K562 (cell line): Measurements from ENCODE around the gene ZNF460. TPM values are rescaled to one million over a fixed set of nuclear protein-coding genes. Genes with fewer than 3 reads are reported as not detected.

Experiments used
- ATAC-seq: fragments of 200-7000 bp; cut with Tn5 transposase; 3 replicates; pipeline ENCODE4 v1.9.1; 2020; ENCODE audit warnings: moderate library complexity
- BruUV-seq: library from RNA; stranded (reverse); fragments of 400-500 nt; replicated peaks from 2 replicates; lab custom pipeline; 2021; lab: Mats Ljungman, UMichigan
- CTCF ChIA-PET: fragments of 300-600 bp; formaldehyde crosslinking; extraction: SDS; loops from one replicate; lab custom pipeline; 2021; ENCODE audit warnings: low intra/inter-chr PET ratio; lab: Yijun Ruan, JAX
- POLR2A ChIA-PET: fragments of 300-600, 350-650 bp; sonication (Branson Sonifier 250); formaldehyde crosslinking; extraction: SDS; loops from one replicate; lab custom pipeline; 2021; ENCODE audit warnings: antibody characterized with exemption, inconsistent platforms; lab: Yijun Ruan, JAX
- DNase-seq, 4 experiments: peaks; one replicate each; pipeline versions ENCODE4 v3.0.0 to v3.0.0-alpha.2; 2011 to 2018; ENCODE audit warnings: low spot score in 3 of 4, mixed read lengths in 3 of 4; ENCODE audit errors: extremely low read depth in 1 of 4
- FAIRE-seq: peaks from 2 replicates; lab custom pipeline; 2011; peaks lifted over from hg19 to GRCh38; lab: Jason Lieb, UNC
- H2AFZ ChIP-seq: 2 replicates; pipeline ENCODE4 v1.6.0; 2011; ENCODE audit warnings: low read depth, low read length, control low read depth, inconsistent platforms
- H3K27ac ChIP-seq: fragments of 200-600 bp; 3 replicates; pipeline ENCODE4 v1.8.0; 2011; ENCODE audit warnings: low read depth, mild to moderate bottlenecking, control low read depth, inconsistent platforms, low read length, moderate library complexity, mixed read lengths; ENCODE audit errors: extremely low read depth
- H3K27me3 ChIP-seq, 2 experiments: fragments of 300-600 bp in 1 of 2; 2 replicates in 1 of 2; 3 replicates in 1 of 2; pipeline versions ENCODE4 v1.6.0 to v1.8.0; 2011; ENCODE audit warnings: inconsistent platforms in 2 of 2, low read length in 2 of 2, mild to moderate bottlenecking in 1 of 2, mixed read lengths in 1 of 2, moderate library complexity in 1 of 2; ENCODE audit not compliant: control insufficient read depth in 2 of 2, insufficient read depth in 2 of 2
- H3K36me3 ChIP-seq: fragments of 300-600 bp; 3 replicates; pipeline ENCODE4 v1.8.0; 2011; ENCODE audit warnings: mild to moderate bottlenecking, low read length, inconsistent platforms; ENCODE audit not compliant: control insufficient read depth, insufficient read depth
- H3K4me1 ChIP-seq, 2 experiments: fragments of 200-600 bp in 1 of 2; replicated peaks in 1 of 2; 2 replicates in 1 of 2; 3 replicates in 1 of 2; pipeline versions ENCODE4 v1.5.1 to v1.8.0; 2011; ENCODE audit warnings: inconsistent platforms in 2 of 2, low read length in 2 of 2, mild to moderate bottlenecking in 1 of 2, mixed read lengths in 1 of 2, moderate library complexity in 1 of 2; ENCODE audit not compliant: control insufficient read depth in 2 of 2, insufficient read depth in 2 of 2
- H3K4me2 ChIP-seq: 2 replicates; pipeline ENCODE4 v1.6.1; 2011; ENCODE audit warnings: low read length, control low read depth, inconsistent platforms, mixed read lengths; ENCODE audit not compliant: insufficient read depth
- H3K4me3 ChIP-seq: fragments of 200-600 bp; sonication (generic), shearing (Covaris generic); 2 replicates; pipeline ENCODE4 v1.5.1; 2016; ENCODE audit warnings: control low read depth, inconsistent platforms
- H3K79me2 ChIP-seq: fragments of 200-600 bp; 3 replicates; pipeline ENCODE4 v1.8.0; 2011; ENCODE audit warnings: low read length, inconsistent platforms; ENCODE audit not compliant: control insufficient read depth, insufficient read depth
- H3K9ac ChIP-seq, 2 experiments: 2 replicates each; pipeline versions ENCODE4 v1.6.0 to v1.6.1; 2011; ENCODE audit warnings: low read depth in 2 of 2, low read length in 2 of 2, control low read depth in 1 of 2, inconsistent platforms in 1 of 2, mild to moderate bottlenecking in 1 of 2, mixed read lengths in 1 of 2; ENCODE audit not compliant: insufficient read depth in 1 of 2
- H3K9me1 ChIP-seq: one replicate; pipeline ENCODE4 v1.6.0; 2011; ENCODE audit warnings: inconsistent platforms, mild to moderate bottlenecking, low read length, moderate library complexity; ENCODE audit not compliant: control insufficient read depth, insufficient read depth
- H3K9me3 ChIP-seq: replicated peaks from 2 replicates; pipeline ENCODE4 v1.5.1; 2011; ENCODE audit warnings: low read depth, low read length, inconsistent platforms; ENCODE audit not compliant: control insufficient read depth, insufficient read depth
- H4K20me1 ChIP-seq: replicated peaks from 2 replicates; pipeline ENCODE4 v1.6.1; 2011; ENCODE audit warnings: low read length, inconsistent platforms, mixed read lengths; ENCODE audit not compliant: control insufficient read depth, insufficient read depth
- ARID1B ChIP-seq: fragments of 450-650 bp; IDR thresholded peaks from 2 replicates; pipeline ENCODE4 v1.6.1; 2016; ENCODE audit warnings: antibody characterized with exemption, mild to moderate bottlenecking, inconsistent platforms
- CHD2 ChIP-seq: IDR thresholded peaks from 2 replicates; pipeline ENCODE4 v1.6.1; 2011; ENCODE audit warnings: low read depth, low read length
- E2F1 ChIP-seq: sonication (generic); formaldehyde crosslinking; IDR thresholded peaks from 2 replicates; pipeline ENCODE4 v1.8.1; 2023; ENCODE audit warnings: mild to moderate bottlenecking, missing genetic modification reagents, moderate library complexity
- SLC30A9 ChIP-seq: fragments of 250-450 bp; sonication (Bioruptor Pico); IDR thresholded peaks from 2 replicates; pipeline ENCODE4 v1.8.0; 2022; ENCODE audit warnings: mild to moderate bottlenecking, moderate library complexity
- SMAD1 ChIP-seq: fragments of 150-350 bp; IDR thresholded peaks from 2 replicates; pipeline ENCODE4 v1.6.1; 2014; ENCODE audit warnings: low read length, low read depth; ENCODE audit not compliant: partially characterized antibody
- TRIM28 ChIP-seq: fragments of 450-650 bp; IDR thresholded peaks from 2 replicates; pipeline ENCODE4 v1.6.1; 2017
- YY1 ChIP-seq, 3 experiments: IDR thresholded peaks; 2 replicates each; pipeline ENCODE4 v1.6.1; 2011; ENCODE audit warnings: low read length in 2 of 3, mild to moderate bottlenecking in 2 of 3, moderate library complexity in 2 of 3, borderline replicate concordance in 1 of 3, control low read depth in 1 of 3, low read depth in 1 of 3; ENCODE audit not compliant: insufficient read depth in 3 of 3, insufficient replicate concordance in 2 of 3, control insufficient read depth in 1 of 3, insufficient read length in 1 of 3; ENCODE audit errors: extremely low read depth in 1 of 3
- ZNF140 ChIP-seq: fragments of 250-450 bp; sonication (Bioruptor Pico); IDR thresholded peaks from 2 replicates; pipeline ENCODE4 v1.8.0; 2021; ENCODE audit warnings: moderate library complexity, mild to moderate bottlenecking, inconsistent platforms
- ZNF224 ChIP-seq: sonication (generic); formaldehyde crosslinking; IDR thresholded peaks from 2 replicates; pipeline ENCODE4 v1.8.0; 2022; ENCODE audit warnings: mild to moderate bottlenecking, missing genetic modification reagents
- ZNF41 ChIP-seq: fragments of 250-450 bp; sonication (Bioruptor Pico); conservative IDR thresholded peaks from 2 replicates; pipeline ENCODE4 v1.4.0; 2020; ENCODE audit warnings: mild to moderate bottlenecking
- ZNF75A ChIP-seq: fragments of 450-650 bp; formaldehyde crosslinking; IDR thresholded peaks from 2 replicates; pipeline ENCODE4 v1.4.0; 2020; ENCODE audit warnings: mild to moderate bottlenecking
- ZNF830 ChIP-seq: fragments of 250-450 bp; sonication (Bioruptor Pico); IDR thresholded peaks from 2 replicates; pipeline ENCODE4 v1.5.0; 2021; ENCODE audit warnings: mild to moderate bottlenecking
- WGBS: fragments of 100-300 bp; shearing (Covaris generic); methylation state at CpG from one replicate; pipeline ENCODE4 v1.1.6; 2016; ENCODE audit warnings: low coverage, mixed read lengths; ENCODE audit not compliant: insufficient coverage; ENCODE audit errors: missing lambda C conversion rate; 5-methylcytosine and 5-hydroxymethylcytosine counted together
- in situ Hi-C: fragments of 300-500 bp; cut with MboI; formaldehyde crosslinking; loops from 4 replicates; pipeline ENCODE4 v1.15.0; 2018; ENCODE audit warnings: inconsistent platforms, mixed read lengths
- intact Hi-C: fragments of 100-400 bp; cut with micrococcal nuclease; formaldehyde crosslinking; loops from 2 replicates; pipeline ENCODE4 v1.14.2; 2022
- polyA plus RNA-seq, 8 experiments: library from polyadenylated mRNA; depleted of rRNA in 4 of 8; stranded (reverse) in 5 of 8; unstranded in 3 of 8; fragments of >200 nt; fragmentation: Nextera tagmentation in 2 of 8; fragmentation: Illumina TruSeq in 1 of 8; extraction: Ambion mirVana in 2 of 8; extraction: Trizol in 1 of 8; gene quantifications; 2 replicates each; pipeline versions ENCODE4 v1.2.1 to v1.2.3, GENCODE V29; 2011 to 2014; ENCODE audit warnings: inconsistent platforms in 1 of 8, missing spikeins in 1 of 8
- total RNA-seq, 7 experiments: library from RNA; depleted of rRNA in 6 of 7; stranded (reverse); fragments of >200 nt in 6 of 7; fragmentation: Illumina TruSeq in 2 of 7; extraction: Trizol in 2 of 7; gene quantifications; 2 replicates each; pipeline versions ENCODE4 v1.2.1 to v1.2.3, GENCODE V29; 2011 to 2021; ENCODE audit warnings: low replicate concordance in 1 of 7

Gene ZNF460
- total and polyA plus RNA-seq, 9 of the 15 experiments (the other 6 are each of a cell fraction or from before 2014, with no cell fraction given) = 0.45 to 36.2 (median 16.6) TPM

DNA sequence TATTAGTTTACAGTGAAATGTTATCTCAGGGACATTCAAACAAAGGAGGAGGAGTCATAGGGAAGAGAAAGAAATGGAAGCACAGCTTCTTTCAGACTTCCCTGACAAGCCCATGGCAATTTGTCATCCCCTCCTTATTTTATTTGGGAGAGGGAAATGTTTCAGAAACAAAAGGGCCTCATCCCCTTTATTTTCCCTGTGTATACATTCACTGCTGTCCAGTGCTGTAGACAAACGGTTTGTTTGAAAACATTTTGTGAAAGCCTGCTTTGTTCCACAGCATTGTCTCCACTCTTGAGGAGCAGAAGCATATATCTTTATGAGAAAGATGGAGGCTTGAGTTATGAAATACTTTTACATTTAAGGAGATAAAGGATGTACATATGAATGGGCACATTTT, 12.3 kb downstream of the ZNF460 start:
- Histone ChIP-seq H3K9ac (no peak overlapping the region), H3K79me2 (peaks cover 78% of the 10 kb centered on the region), H3K4me3 (no peak overlapping the region), H3K4me1 (no peaks in the 10 kb centered on the region), H4K20me1 (no peaks in the 10 kb centered on the region), H3K27me3 (no peaks in the 10 kb centered on the region), H3K27ac (no peak overlapping the region), H3K4me2 (no peak overlapping the region), H2AFZ (no peak overlapping the region), H3K36me3 (peaks cover 82% of the 10 kb centered on the region), H3K9me1 (no peaks in the 10 kb centered on the region), H3K9me3 (peaks cover 5% of the 10 kb centered on the region; the same call in 1 of the 2 replicates)
- TSS peak; percentile 2 for BruUV-seq
- 80% methylated on average over 1 of the region's 1 CpG for WGBS
- TF ChIP-seq TRIM28 (no peak), ZNF830 (CRISPR knock-in tag) (no peak), YY1 (IDR thresholded peaks at IDR 0.05; ENCODE audit: borderline replicate concordance in 1 of 3, control insufficient read depth in 1 of 3, extremely low read depth in 1 of 3, insufficient read depth in 3 of 3, insufficient read length in 1 of 3, insufficient replicate concordance in 2 of 3, low read depth in 1 of 3, low read length in 2 of 3) (no peak), ZNF41 (CRISPR knock-in tag) (no peak), ZNF75A (CRISPR knock-in tag) (no peak), ARID1B (no peak), SLC30A9 (no peak), SMAD1 (no peak), ZNF224 (CRISPR knock-in tag) (no peak), ZNF140 (CRISPR knock-in tag) (no peak), CHD2 (no peak), E2F1 (CRISPR knock-in tag) (no peak)
- ChIA-PET CTCF (no interaction called here), POLR2A (no interaction called here)
- intact Hi-C loops = no loop called here
- DNase-seq = no peak
- no peak for ATAC-seq
- in situ Hi-C loops = no loop called here
- FAIRE-seq = no peak
